NCI-H1105 (cell line): ENCODE data around the gene SSBP3.
"Not testable (repeated sequence)": the region's sequence is repeated elsewhere in the genome, so short reads cannot be mapped to it uniquely, and the experiment has no call there.

Source experiments
- DNase-seq: peaks from one replicate; lab custom pipeline; 2025; lab: John Stamatoyannopoulos, UW

Gene SSBP3

GRCh38 chr1:54244655-54245054, 161.5 kb downstream of the SSBP3 start:
- DNase-seq = no peak

GRCh38 chr1:54243022-54243421, 163.2 kb downstream of the SSBP3 start:
- DNase-seq = no peak

GRCh38 chr1:54241364-54241763, 164.8 kb downstream of the SSBP3 start:
- DNase-seq = no peak

- DNase-seq = no peak
These were observed 165.4 kb downstream of the SSBP3 start for GRCh38 chr1:54240741-54241335.

- DNase-seq = no peak
These were observed 166.6 kb downstream of the SSBP3 start for GRCh38 chr1:54239631-54240031.

- no peak for DNase-seq
These were observed 167.2 kb downstream of the SSBP3 start for GRCh38 chr1:54239035-54239383.

- no peak for DNase-seq
These were observed 167.7 kb downstream of the SSBP3 start for GRCh38 chr1:54238353-54239034.

GRCh38 chr1:54237586-54237985, 168.6 kb downstream of the SSBP3 start:
- DNase-seq = no peak

GRCh38 chr1:54234284-54234683, 171.9 kb downstream of the SSBP3 start:
- no peak for DNase-seq

- DNase-seq = not testable (repeated sequence)
These were observed 173.0 kb downstream of the SSBP3 start for GRCh38 chr1:54233196-54233595.

- no peak for DNase-seq
These were observed 175.5 kb downstream of the SSBP3 start for GRCh38 chr1:54230507-54231339.

- no peak for DNase-seq
These were observed 176.8 kb downstream of the SSBP3 start for GRCh38 chr1:54229281-54229891.

GRCh38 chr1:54228638-54229079, 177.5 kb downstream of the SSBP3 start:
- no peak for DNase-seq

- DNase-seq = no peak
These were observed 178.3 kb downstream of the SSBP3 start for GRCh38 chr1:54227891-54228310.

GRCh38 chr1:54227091-54227602, 179.0 kb downstream of the SSBP3 start:
- DNase-seq = no peak

- no peak for DNase-seq
These were observed 180.1 kb downstream of the SSBP3 start for GRCh38 chr1:54225986-54226559.

- DNase-seq = no peak
These were observed 180.8 kb downstream of the SSBP3 start for GRCh38 chr1:54225378-54225777.

- no peak for DNase-seq
These were observed 182.0 kb downstream of the SSBP3 start for GRCh38 chr1:54224233-54224632.

- DNase-seq = no peak
These were observed 182.6 kb downstream of the SSBP3 start for GRCh38 chr1:54223441-54224202.

GRCh38 chr1:54222711-54223110, 183.5 kb downstream of the SSBP3 start:
- DNase-seq = no peak

GRCh38 chr1:54221867-54222484, 184.2 kb downstream of the SSBP3 start:
- no peak for DNase-seq
